ENCODE results near the gene HOXB6.

HOXB6 gene

DNA sequence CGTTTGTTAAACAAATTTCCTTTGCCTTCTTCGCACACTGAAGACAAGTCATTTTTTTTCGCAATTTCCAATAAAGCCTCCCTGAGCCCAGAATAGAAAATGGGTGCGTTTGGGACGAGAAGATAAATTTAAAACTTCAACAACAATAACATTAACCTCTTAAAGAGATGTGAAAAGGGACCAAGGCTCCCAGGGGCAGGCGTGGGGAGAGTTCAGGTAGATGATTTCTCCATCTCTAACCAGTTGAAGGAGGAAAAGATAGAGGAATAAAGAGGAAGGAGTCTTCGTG, 25.4 kb downstream of the HOXB6 start:
- DNase-seq (ENCODE audit: low spot score), result no peak

GRCh38 chr17:48578616-48579470, 25.9 kb downstream of the HOXB6 start:
- DNase-seq (ENCODE audit: low spot score), result no peak

GRCh38 chr17:48577946-48578615, 26.7 kb downstream of the HOXB6 start, which contains the start of gene HOXB4:
Gene HOXB4, minus strand, starts transcription at chr17:48578350. Its CDS starts 31 bp downstream, at chr17:48578319.
- DNase-seq (ENCODE audit: low spot score), result no peak

GRCh38 chr17:48577330-48577945, 27.3 kb downstream of the HOXB6 start:
- DNase-seq (ENCODE audit: low spot score), result no peak

DNA sequence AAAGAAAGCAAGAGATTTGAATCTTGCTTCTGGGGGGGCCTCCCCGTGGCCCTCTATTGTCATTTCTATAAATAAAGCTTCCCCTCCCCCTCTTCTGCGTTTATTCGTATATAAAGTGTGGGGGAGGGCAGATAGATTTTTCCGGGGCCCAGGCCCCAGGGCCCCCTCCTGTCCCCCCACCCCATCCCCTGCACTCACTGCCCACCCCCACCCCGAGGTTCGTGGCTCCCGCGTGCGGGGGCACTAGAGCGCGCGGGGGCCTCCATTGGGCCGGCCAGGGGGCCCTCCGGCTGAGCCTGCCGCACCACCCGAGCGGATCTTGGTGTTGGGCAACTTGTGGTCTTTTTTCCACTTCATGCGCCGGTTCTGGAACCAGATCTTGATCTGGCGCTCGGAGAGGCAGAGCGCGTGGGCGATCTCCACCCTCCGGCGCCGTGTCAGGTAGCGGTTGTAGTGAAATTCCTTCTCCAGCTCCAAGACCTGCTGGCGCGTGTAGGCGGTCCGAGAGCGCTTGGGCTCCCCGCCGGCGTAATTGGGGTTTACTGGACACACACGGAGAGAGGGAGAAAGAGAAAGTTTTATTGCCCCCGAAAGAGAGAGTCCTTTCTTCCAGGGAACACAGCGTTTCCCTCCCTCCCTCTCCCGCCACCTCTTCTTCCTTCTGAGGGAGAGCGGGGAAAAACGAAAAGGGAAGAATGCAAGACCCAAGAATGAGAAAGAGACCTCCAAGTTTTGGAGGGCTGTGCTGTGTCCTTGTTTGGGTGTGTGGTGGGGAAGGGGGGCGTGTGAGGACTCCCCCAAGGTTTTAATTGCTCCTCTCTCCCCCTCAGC, 28.1 kb downstream of the HOXB6 start:
- DNase-seq (ENCODE audit: low spot score), result no peak

DNA sequence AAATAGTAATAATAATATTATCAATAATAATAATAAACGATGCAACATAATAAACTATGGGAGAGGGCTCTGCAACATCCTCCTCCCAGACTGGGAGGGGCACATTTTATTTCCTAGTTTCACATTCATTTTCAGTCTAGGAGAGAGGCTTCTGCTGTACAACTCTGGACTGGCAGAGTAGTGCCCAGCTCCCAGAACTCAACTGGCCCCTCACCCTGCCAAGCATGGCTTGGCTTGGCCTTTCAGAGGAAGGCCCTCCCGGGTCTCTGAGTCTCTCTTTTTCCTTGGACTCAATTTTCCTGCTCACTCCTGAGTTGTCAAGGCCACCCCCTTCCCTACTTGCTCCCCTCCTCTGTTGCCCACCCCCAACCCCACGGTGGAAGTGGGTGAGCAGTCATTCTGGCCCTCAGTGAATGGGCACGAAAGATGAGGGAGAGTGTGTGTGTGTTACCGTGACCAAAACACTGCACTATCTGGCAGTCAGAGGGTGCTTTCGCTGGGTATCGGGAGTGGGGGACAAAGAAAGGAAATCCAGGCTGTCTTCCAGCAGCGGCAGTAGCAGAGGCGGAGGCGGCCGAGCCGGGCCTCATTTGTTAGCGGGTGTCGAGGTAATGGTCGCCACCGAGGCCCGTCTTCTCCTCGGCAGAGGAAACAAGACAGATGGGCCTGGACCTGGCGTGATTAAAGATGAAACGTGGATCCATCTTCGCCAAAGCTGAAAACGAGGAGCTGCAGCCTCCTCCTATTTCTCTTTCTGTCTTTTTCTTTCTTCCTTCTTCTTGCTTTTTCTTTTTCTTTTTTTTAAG, 28.9 kb downstream of the HOXB6 start:
- no peak for DNase-seq (ENCODE audit: low spot score)

- DNase-seq (ENCODE audit: low spot score), result no peak
Measured at GRCh38 chr17:48575066-48575582, 29.7 kb downstream of the HOXB6 start.

- no peak for DNase-seq (ENCODE audit: low spot score)
Measured at GRCh38 chr17:48574505-48575065, 30.2 kb downstream of the HOXB6 start.

- no peak for DNase-seq (ENCODE audit: low spot score)
Measured at GRCh38 chr17:48571826-48572417, 32.9 kb downstream of the HOXB6 start.

GRCh38 chr17:48571024-48571818, 33.6 kb downstream of the HOXB6 start:
- DNase-seq (ENCODE audit: low spot score), result no peak

DNA sequence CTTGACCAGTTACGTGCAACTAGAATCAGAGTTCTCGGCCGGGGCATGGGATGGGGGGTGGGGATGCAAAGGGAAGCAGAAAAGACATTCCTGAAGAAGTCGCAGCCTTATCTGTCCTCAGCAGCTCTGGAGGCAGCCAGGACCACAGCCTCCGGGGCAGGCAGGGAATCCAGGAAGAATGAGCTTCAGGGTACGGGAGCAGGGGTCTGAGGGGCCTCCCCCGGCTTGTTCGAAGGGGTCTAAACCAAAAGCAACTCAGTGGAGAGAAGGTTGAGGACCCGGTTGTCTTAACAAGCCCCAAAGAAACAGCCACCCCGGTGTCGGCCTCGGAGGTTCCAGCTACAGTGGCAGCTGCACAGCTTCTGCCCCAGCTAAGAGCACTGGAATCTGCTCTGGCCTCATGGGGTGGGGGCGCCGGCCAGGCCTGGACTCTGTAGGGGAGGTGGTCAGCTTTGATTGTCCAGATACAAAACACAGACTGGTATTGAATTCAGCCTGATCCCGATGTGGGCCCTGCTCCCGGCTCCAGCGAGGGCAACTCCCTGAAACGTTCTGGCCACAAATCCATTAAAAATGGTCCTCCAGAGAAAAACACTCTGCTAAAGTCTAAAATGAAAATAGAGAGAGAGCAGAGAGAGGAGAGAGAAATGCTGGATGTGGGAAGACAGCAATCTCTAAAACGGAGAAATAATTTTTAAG, 34.3 kb downstream of the HOXB6 start:
- DNase-seq (ENCODE audit: low spot score), result no peak

DNA sequence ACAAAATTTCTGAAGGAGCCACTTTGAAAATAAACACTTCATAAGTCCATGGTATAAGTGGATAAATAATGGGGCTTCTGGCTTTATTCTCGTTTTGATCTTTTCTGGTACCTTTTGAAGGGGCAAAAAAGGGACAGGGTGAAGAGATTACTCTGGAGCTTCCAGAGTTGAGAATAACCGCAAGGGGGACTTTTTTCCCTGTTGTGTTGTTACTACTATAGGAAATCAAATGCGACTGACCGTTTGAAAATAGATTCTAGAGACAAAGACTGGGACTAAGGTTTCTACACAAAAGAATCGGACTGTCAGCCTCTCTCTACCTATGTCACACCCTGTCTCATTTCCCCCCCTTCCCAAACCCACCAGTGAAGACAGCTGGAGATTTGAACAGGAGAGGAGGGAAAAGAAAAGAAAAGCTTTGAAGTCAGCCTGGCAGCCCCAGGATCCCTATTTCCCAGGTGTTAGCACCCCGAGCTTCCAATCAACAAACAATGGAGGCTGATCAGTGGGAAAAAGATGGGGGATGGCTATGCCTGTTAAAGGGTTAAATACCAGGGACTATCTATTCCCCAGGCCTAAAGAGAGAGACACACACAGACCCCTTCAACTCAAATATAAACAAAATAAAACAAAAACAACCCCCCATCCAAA, 35.0 kb downstream of the HOXB6 start:
- no peak for DNase-seq (ENCODE audit: low spot score)

GRCh38 chr17:48569240-48569582, 35.6 kb downstream of the HOXB6 start:
- DNase-seq (ENCODE audit: low spot score), result no peak

DNA sequence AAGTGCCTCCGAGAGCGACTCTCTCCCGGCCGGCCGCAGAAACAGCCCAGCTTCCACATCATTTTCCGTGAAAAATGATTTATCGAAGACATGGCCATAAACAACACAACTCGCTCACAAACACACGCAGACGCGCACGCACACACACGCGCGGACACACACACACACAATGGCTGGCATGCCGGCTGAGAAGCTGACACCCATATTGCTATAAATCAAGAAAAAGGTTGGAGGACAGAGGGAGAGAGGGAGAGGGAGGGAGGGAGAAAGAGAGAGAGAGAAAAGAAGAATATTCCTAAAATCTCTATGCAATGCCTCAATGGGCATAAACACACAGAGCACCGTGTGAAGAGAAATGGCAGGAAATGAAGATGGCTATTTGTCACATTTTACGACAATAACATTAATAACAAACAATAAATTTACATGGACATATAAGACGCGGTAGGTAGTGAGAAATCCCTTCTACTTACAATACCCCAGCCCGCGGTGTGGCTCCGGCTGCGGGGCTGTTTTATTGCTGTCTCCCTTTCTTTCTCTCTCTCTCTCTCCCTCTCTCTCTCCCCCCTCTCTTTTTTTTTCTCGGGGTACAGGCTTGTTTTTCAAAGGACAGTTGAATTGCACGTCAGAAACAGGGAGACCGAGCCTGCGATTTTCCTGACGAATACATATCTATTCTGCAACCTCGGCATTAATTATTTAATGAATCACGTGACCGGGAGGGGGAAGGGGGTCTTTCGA, 36.1 kb downstream of the HOXB6 start:
- DNase-seq (ENCODE audit: low spot score), result no peak

DNA sequence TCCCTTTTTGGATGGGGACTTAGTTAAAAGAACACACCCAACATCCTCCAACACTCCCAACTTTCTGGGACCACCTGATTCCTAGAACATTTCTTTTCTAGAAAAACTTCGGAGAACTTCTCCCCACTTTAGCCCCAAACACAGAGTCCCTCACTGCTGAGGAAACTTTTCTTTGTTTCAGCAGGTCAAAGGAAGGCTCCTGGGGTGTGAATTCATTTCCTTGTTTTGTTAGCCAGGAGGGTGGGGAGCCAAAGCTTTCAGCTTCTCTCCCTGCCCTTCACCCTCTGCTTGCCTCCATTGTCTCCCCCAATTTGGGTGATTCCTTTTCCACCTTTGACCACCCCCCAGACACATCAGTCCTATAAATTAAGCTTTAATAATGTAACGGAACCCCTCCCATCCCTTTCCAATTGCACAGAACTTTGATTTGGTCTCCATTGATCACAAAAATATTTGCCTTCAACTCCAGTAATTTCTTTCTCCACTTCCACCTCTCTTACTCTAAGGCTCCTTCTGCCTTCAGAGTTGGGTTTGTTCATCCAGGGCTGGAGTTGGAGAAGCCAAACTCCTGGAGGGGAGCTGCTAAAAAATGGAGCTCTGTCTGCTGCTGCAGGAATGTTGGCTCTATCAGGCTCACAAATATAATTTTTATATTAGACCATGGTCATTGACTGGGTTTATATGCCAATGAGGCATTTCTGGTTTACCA, 37.0 kb downstream of the HOXB6 start:
- no peak for DNase-seq (ENCODE audit: low spot score)

GRCh38 chr17:48567209-48567608, 37.6 kb downstream of the HOXB6 start:
- DNase-seq (ENCODE audit: low spot score), result no peak

DNA sequence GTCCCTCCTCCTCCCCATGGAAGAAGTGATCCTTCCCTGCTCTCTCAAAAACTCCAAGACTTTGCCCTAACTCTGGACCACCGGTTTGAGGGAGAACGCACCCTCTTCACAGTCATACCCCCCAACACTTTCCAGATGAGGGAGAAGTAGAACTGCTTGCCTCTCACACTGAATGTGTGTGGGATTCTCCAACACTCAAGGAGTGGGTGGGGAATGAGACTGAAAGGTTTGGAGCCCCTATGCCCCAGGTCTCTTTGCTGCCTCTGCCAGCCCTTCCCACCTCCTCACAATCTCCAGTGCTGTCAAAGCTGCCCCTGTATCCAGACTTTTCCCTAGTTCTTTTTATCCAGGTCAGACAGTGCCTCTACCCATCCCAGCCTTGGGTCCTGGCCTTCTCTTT, 38.1 kb downstream of the HOXB6 start:
- no peak for DNase-seq (ENCODE audit: low spot score)

All from SK-N-DZ (cell line).